K562 (cell line): ENCODE data around the gene ERAS. TPM values are rescaled to one million over a fixed set of nuclear protein-coding genes. Genes with fewer than 3 reads are reported as not detected.
A peak's percentile ranks its signal among the peaks of the same experiment; 100 is the strongest.

Experiments
- CC2D1A ChIP-seq: fragments of 450-650 bp; IDR thresholded peaks from 2 replicates; pipeline ENCODE4 v1.6.1; 2017; ENCODE audit warnings: mild to moderate bottlenecking
- DPF2 ChIP-seq: fragments of 450-650 bp; IDR thresholded peaks from 2 replicates; pipeline ENCODE4 v1.6.1; 2016
- KDM2B ChIP-seq: fragments of 250-450 bp; sonication (Bioruptor Pico); IDR thresholded peaks from 2 replicates; pipeline ENCODE4 v1.8.0; 2021; ENCODE audit warnings: mild to moderate bottlenecking, moderate library complexity
- NKRF ChIP-seq: fragments of 450-650 bp; IDR thresholded peaks from 2 replicates; pipeline ENCODE4 v1.6.1; 2016; ENCODE audit warnings: borderline replicate concordance
- POLR2G ChIP-seq: fragments of 200-400 bp; formaldehyde crosslinking; IDR thresholded peaks from 2 replicates; pipeline ENCODE4 v1.6.1; 2017; ENCODE audit warnings: low read depth, mild to moderate bottlenecking, antibody characterized with exemption, low read length, moderate library complexity
- PTRF ChIP-seq: fragments of 450-650 bp; IDR thresholded peaks from 2 replicates; pipeline ENCODE4 v1.6.1; 2016; ENCODE audit warnings: mild to moderate bottlenecking, missing genetic modification characterization, missing compliant biosample characterization
- PURB ChIP-seq: sonication (generic); formaldehyde crosslinking; IDR thresholded peaks from 2 replicates; pipeline ENCODE4 v1.9.0; 2021; ENCODE audit warnings: low read depth, mild to moderate bottlenecking, missing genetic modification reagents
- SRSF9 ChIP-seq: fragments of 200-400 bp; formaldehyde crosslinking; IDR thresholded peaks from 2 replicates; pipeline ENCODE4 v1.6.1; 2017; ENCODE audit warnings: low read depth, low read length, borderline replicate concordance
- TCF3 ChIP-seq: sonication (generic); formaldehyde crosslinking; IDR thresholded peaks from 2 replicates; pipeline ENCODE4 v1.4.0; 2020; ENCODE audit warnings: mild to moderate bottlenecking, missing genetic modification reagents
- THAP12 ChIP-seq: fragments of 250-450 bp; sonication (Bioruptor Pico); IDR thresholded peaks from 2 replicates; pipeline ENCODE4 v1.9.0; 2021; ENCODE audit warnings: mild to moderate bottlenecking, inconsistent platforms
- THAP7 ChIP-seq: fragments of 250-450 bp; sonication (Bioruptor Pico); IDR thresholded peaks from 2 replicates; pipeline ENCODE4 v1.5.0; 2021
- XRCC5 ChIP-seq: fragments of 200-400 bp; formaldehyde crosslinking; IDR thresholded peaks from 2 replicates; pipeline ENCODE4 v1.6.1; 2017; ENCODE audit warnings: low read depth, mild to moderate bottlenecking, low read length
- ZEB2 ChIP-seq: fragments of 450-650 bp; IDR thresholded peaks from 2 replicates; pipeline ENCODE4 v1.6.1; 2016
- ZNF23 ChIP-seq: fragments of 250-450 bp; sonication (Bioruptor Pico); IDR thresholded peaks from 2 replicates; pipeline ENCODE4 v1.4.0; 2020; ENCODE audit warnings: mild to moderate bottlenecking
- ZNF695 ChIP-seq: fragments of 450-650 bp; formaldehyde crosslinking; IDR thresholded peaks from 2 replicates; pipeline ENCODE4 v1.4.0; 2020; ENCODE audit warnings: mild to moderate bottlenecking, moderate library complexity
- polyA plus RNA-seq, 8 experiments: library from polyadenylated mRNA; depleted of rRNA in 4 of 8; stranded (reverse) in 5 of 8; unstranded in 3 of 8; fragments of >200 nt; fragmentation: Nextera tagmentation in 2 of 8; fragmentation: Illumina TruSeq in 1 of 8; extraction: Ambion mirVana in 2 of 8; extraction: Trizol in 1 of 8; gene quantifications; 2 replicates each; pipeline versions ENCODE4 v1.2.1 to v1.2.3, GENCODE V29; 2011 to 2014; ENCODE audit warnings: inconsistent platforms in 1 of 8, missing spikeins in 1 of 8
- total RNA-seq, 7 experiments: library from RNA; depleted of rRNA in 6 of 7; stranded (reverse); fragments of >200 nt in 6 of 7; fragmentation: Illumina TruSeq in 2 of 7; extraction: Trizol in 2 of 7; gene quantifications; 2 replicates each; pipeline versions ENCODE4 v1.2.1 to v1.2.3, GENCODE V29; 2011 to 2021; ENCODE audit warnings: low replicate concordance in 1 of 7
- TF ChIP-seq, protein P1 (sequence below), 2 experiments: fragments of 450-650 bp; IDR thresholded peaks; 2 replicates each; pipeline ENCODE4 v1.6.1; 2018; ENCODE audit warnings: mild to moderate bottlenecking in 2 of 2, low read depth in 1 of 2; ENCODE audit not compliant: partially characterized antibody in 2 of 2
- TF ChIP-seq, protein P2 (sequence below), 2 experiments: fragments of 450-650 bp; IDR thresholded peaks; 2 replicates each; pipeline ENCODE4 v1.6.1; 2016

ERAS gene
- total and polyA plus RNA-seq, 9 of the 15 experiments (the other 6 are each of a cell fraction or from before 2014, with no cell fraction given): 0.07 to 0.12 TPM; not detected in 7

- TF ChIP-seq, protein P1, sequence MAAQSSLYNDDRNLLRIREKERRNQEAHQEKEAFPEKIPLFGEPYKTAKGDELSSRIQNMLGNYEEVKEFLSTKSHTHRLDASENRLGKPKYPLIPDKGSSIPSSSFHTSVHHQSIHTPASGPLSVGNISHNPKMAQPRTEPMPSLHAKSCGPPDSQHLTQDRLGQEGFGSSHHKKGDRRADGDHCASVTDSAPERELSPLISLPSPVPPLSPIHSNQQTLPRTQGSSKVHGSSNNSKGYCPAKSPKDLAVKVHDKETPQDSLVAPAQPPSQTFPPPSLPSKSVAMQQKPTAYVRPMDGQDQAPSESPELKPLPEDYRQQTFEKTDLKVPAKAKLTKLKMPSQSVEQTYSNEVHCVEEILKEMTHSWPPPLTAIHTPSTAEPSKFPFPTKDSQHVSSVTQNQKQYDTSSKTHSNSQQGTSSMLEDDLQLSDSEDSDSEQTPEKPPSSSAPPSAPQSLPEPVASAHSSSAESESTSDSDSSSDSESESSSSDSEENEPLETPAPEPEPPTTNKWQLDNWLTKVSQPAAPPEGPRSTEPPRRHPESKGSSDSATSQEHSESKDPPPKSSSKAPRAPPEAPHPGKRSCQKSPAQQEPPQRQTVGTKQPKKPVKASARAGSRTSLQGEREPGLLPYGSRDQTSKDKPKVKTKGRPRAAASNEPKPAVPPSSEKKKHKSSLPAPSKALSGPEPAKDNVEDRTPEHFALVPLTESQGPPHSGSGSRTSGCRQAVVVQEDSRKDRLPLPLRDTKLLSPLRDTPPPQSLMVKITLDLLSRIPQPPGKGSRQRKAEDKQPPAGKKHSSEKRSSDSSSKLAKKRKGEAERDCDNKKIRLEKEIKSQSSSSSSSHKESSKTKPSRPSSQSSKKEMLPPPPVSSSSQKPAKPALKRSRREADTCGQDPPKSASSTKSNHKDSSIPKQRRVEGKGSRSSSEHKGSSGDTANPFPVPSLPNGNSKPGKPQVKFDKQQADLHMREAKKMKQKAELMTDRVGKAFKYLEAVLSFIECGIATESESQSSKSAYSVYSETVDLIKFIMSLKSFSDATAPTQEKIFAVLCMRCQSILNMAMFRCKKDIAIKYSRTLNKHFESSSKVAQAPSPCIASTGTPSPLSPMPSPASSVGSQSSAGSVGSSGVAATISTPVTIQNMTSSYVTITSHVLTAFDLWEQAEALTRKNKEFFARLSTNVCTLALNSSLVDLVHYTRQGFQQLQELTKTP (IDR thresholded peaks at IDR 0.05; ENCODE audit: low read depth in 1 of 2, partially characterized antibody in 2 of 2): peak in 1 of 2 experiments; percentile 81
- no peak for TF ChIP-seq SRSF9
- peak; percentile 48; the same call in 1 of the 2 replicates for TF ChIP-seq ZEB2
- peak; percentile 75 for TF ChIP-seq DPF2
- TF ChIP-seq ZNF695 (CRISPR knock-in tag): no peak
- TF ChIP-seq TCF3 (CRISPR knock-in tag): peak; percentile 7; the same call in 1 of the 2 replicates
- peak; percentile 44; the same call in 1 of the 2 replicates for TF ChIP-seq THAP12 (CRISPR knock-in tag)
- TF ChIP-seq XRCC5: 0 out of 2 replicates have a peak, but pooled peaks have one; percentile 32
- no peak for TF ChIP-seq PTRF (tag)
- TF ChIP-seq CC2D1A: 0 out of 2 replicates have a peak, but pooled peaks have one; percentile 55
- peak; percentile 76 for TF ChIP-seq POLR2G
- no peak for TF ChIP-seq KDM2B (CRISPR knock-in tag)
- TF ChIP-seq THAP7 (CRISPR knock-in tag): peak; percentile 43; the same call in 1 of the 2 replicates
- TF ChIP-seq NKRF: peak; percentile 73; the same call in 1 of the 2 replicates
- TF ChIP-seq PURB (CRISPR knock-in tag): no peak
- TF ChIP-seq, protein P2, sequence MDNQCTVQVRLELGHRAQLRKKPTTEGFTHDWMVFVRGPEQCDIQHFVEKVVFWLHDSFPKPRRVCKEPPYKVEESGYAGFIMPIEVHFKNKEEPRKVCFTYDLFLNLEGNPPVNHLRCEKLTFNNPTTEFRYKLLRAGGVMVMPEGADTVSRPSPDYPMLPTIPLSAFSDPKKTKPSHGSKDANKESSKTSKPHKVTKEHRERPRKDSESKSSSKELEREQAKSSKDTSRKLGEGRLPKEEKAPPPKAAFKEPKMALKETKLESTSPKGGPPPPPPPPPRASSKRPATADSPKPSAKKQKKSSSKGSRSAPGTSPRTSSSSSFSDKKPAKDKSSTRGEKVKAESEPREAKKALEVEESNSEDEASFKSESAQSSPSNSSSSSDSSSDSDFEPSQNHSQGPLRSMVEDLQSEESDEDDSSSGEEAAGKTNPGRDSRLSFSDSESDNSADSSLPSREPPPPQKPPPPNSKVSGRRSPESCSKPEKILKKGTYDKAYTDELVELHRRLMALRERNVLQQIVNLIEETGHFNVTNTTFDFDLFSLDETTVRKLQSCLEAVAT (IDR thresholded peaks at IDR 0.05): peak in 1 of 2 experiments; percentile 55; a peak in 1 of 4 replicates
- no peak for TF ChIP-seq ZNF23 (CRISPR knock-in tag)
Observed at GRCh38 chrX:48802089-48802904, 24.0 kb upstream of the ERAS start (continued).
